GM23338 (cell line): Measurements from ENCODE around the gene UBE3B. TPM values are rescaled to one million over a fixed set of nuclear protein-coding genes. Genes with fewer than 3 reads are reported as not detected.
A peak's percentile ranks its signal among the peaks of the same experiment; 100 is the strongest.

Experiments
- ATAC-seq: fragments of 200-7000 bp; cut with Tn5 transposase; 3 replicates; pipeline ENCODE4 v1.9.1; 2020
- DNase-seq: peaks from one replicate; pipeline ENCODE4 v3.0.0-alpha.2; 2015; ENCODE audit warnings: low spot score
- H2AFZ ChIP-seq: fragments of 200-600 bp; sonication (generic); 2 replicates; pipeline ENCODE4 v1.8.0; 2016; ENCODE audit warnings: antibody characterized with exemption, mild to moderate bottlenecking, moderate library complexity
- H3F3A ChIP-seq: fragments of 200-600 bp; sonication (generic); replicated peaks from 2 replicates; pipeline ENCODE4 v1.8.0; 2017; ENCODE audit warnings: antibody characterized with exemption, mixed run types, low read depth
- H3K27ac ChIP-seq: fragments of 200-600 bp; sonication (generic); 2 replicates; pipeline ENCODE4 v1.6.1; 2016; ENCODE audit warnings: low read depth
- H3K27me3 ChIP-seq: fragments of 200-600 bp; sonication (generic); 2 replicates; pipeline ENCODE4 v1.8.0; 2016; ENCODE audit warnings: mild to moderate bottlenecking, mixed run types, moderate library complexity; ENCODE audit not compliant: insufficient read depth
- H3K36me3 ChIP-seq: fragments of 200-600 bp; sonication (generic); 2 replicates; pipeline ENCODE4 v1.8.0; 2016; ENCODE audit warnings: mild to moderate bottlenecking; ENCODE audit not compliant: insufficient read depth
- H3K4me1 ChIP-seq: fragments of 200-600 bp; sonication (generic); 2 replicates; pipeline ENCODE4 v1.8.0; 2016; ENCODE audit warnings: mild to moderate bottlenecking, moderate library complexity; ENCODE audit not compliant: insufficient read depth
- H3K4me2 ChIP-seq: fragments of 200-600 bp; sonication (generic); 2 replicates; pipeline ENCODE4 v1.7.1; 2017; ENCODE audit warnings: mixed run types
- H3K4me3 ChIP-seq: fragments of 200-600 bp; sonication (generic); 2 replicates; pipeline ENCODE4 v1.6.1; 2016; ENCODE audit warnings: mixed run types
- H3K79me2 ChIP-seq: fragments of 200-600 bp; sonication (generic); replicated peaks from 2 replicates; pipeline ENCODE4 v1.8.0; 2017; ENCODE audit warnings: mild to moderate bottlenecking; ENCODE audit not compliant: insufficient read depth
- H3K9me2 ChIP-seq: fragments of 200-600 bp; sonication (generic); 2 replicates; pipeline ENCODE4 v1.8.0; 2017; ENCODE audit not compliant: insufficient read depth
- H4K20me1 ChIP-seq: fragments of 200-600 bp; sonication (generic); replicated peaks from 2 replicates; pipeline ENCODE4 v1.8.0; 2017; ENCODE audit warnings: mild to moderate bottlenecking; ENCODE audit not compliant: insufficient read depth
- H3K27ac Mint-ChIP-seq: 2 replicates; pipeline ENCODE4 v1.8.0; 2020; ENCODE audit warnings: inconsistent platforms, mild to moderate bottlenecking, moderate library complexity, mixed read lengths
- H3K27me3 Mint-ChIP-seq: 3 replicates; pipeline ENCODE4 v1.8.0; 2022; ENCODE audit warnings: low read depth, mild to moderate bottlenecking, moderate library complexity, mixed read lengths, inconsistent platforms; ENCODE audit not compliant: insufficient read depth, poor library complexity
- H3K36me3 Mint-ChIP-seq: 3 replicates; pipeline ENCODE4 v1.8.0; 2021; ENCODE audit warnings: low read depth, mild to moderate bottlenecking, inconsistent platforms, moderate library complexity, mixed read lengths
- H3K4me1 Mint-ChIP-seq: 3 replicates; pipeline ENCODE4 v1.8.0; 2020; ENCODE audit warnings: mild to moderate bottlenecking, inconsistent platforms, mixed read lengths
- H3K4me3 Mint-ChIP-seq: 3 replicates; pipeline ENCODE4 v1.8.0; 2021; ENCODE audit warnings: moderate library complexity, mild to moderate bottlenecking, inconsistent platforms, mixed read lengths
- H3K9me3 Mint-ChIP-seq: 3 replicates; pipeline ENCODE4 v1.8.0; 2020; ENCODE audit warnings: moderate library complexity, mild to moderate bottlenecking, inconsistent platforms, mixed read lengths
- CREB1 ChIP-seq: fragments of 250-450 bp; sonication (Bioruptor Pico); IDR thresholded peaks from 2 replicates; pipeline ENCODE4 v1.5.0; 2020; ENCODE audit warnings: low read depth, mild to moderate bottlenecking, moderate library complexity
- CTCF ChIP-seq, 2 experiments: fragments of 200-600 bp in 1 of 2; sonication (generic) in 1 of 2; conservative IDR thresholded peaks; 2 replicates each; pipeline versions ENCODE4 v1.5.1 to v1.6.1; 2016 to 2017; ENCODE audit warnings: antibody characterized with exemption in 2 of 2, low read depth in 2 of 2, mild to moderate bottlenecking in 2 of 2, moderate library complexity in 1 of 2
- ETS1 ChIP-seq: IDR thresholded peaks from 2 replicates; pipeline ENCODE4 v1.6.1; 2016; ENCODE audit warnings: antibody characterized with exemption
- EZH2 ChIP-seq: fragments of 200-600 bp; sonication (generic); IDR thresholded peaks from one replicate; pipeline ENCODE4 v1.8.0; 2017; ENCODE audit warnings: antibody characterized with exemption, mild to moderate bottlenecking, low read depth; ENCODE audit not compliant: unreplicated experiment
- EZH2phosphoT487 ChIP-seq: fragments of 200-600 bp; sonication (generic); IDR thresholded peaks from one replicate; pipeline ENCODE4 v1.8.1; 2018; ENCODE audit warnings: antibody characterized with exemption; ENCODE audit not compliant: unreplicated experiment
- JUNB ChIP-seq: IDR thresholded peaks from one replicate; pipeline ENCODE4 v1.6.1; 2016; ENCODE audit warnings: antibody characterized with exemption; ENCODE audit not compliant: unreplicated experiment
- NANOG ChIP-seq: IDR thresholded peaks from 2 replicates; pipeline ENCODE4 v1.6.1; 2016; ENCODE audit warnings: antibody characterized with exemption, borderline replicate concordance
- POLR2AphosphoS5 ChIP-seq: IDR thresholded peaks from 2 replicates; pipeline ENCODE4 v1.6.1; 2016; ENCODE audit warnings: antibody characterized with exemption, low read depth
- STAT1 ChIP-seq: IDR thresholded peaks from one replicate; pipeline ENCODE4 v1.6.1; 2016; ENCODE audit warnings: antibody characterized with exemption; ENCODE audit not compliant: unreplicated experiment
- ZNF114 ChIP-seq: fragments of 250-450 bp; sonication (Bioruptor Pico); IDR thresholded peaks from 2 replicates; pipeline ENCODE4 v1.5.0; 2020; ENCODE audit warnings: mild to moderate bottlenecking, moderate library complexity
- ZNF331 ChIP-seq: fragments of 250-450 bp; sonication (Bioruptor Pico); IDR thresholded peaks from 2 replicates; pipeline ENCODE4 v1.5.0; 2020; ENCODE audit warnings: low read depth, mild to moderate bottlenecking, moderate library complexity
- polyA plus RNA-seq: library from polyadenylated mRNA; unstranded; fragments of >200 nt; fragmentation: Nextera tagmentation; extraction: Ambion mirVana; gene quantifications from 2 replicates; pipeline ENCODE4 v1.2.1, GENCODE V29; 2016
- total RNA-seq: library from RNA; depleted of rRNA; stranded (reverse); fragments of >200 nt; shearing (Covaris generic); gene quantifications from 2 replicates; pipeline ENCODE4 v1.2.3, GENCODE V29; 2014
- TF ChIP-seq, protein P1 (sequence below): fragments of 250-450 bp; sonication (Bioruptor Pico); IDR thresholded peaks from 2 replicates; pipeline ENCODE4 v1.5.0; 2020; ENCODE audit warnings: mild to moderate bottlenecking, moderate library complexity
- TF ChIP-seq, protein P2 (sequence below): IDR thresholded peaks from one replicate; pipeline ENCODE4 v1.6.1; 2018; ENCODE audit warnings: antibody characterized with exemption; ENCODE audit not compliant: unreplicated experiment

UBE3B gene
- total and polyA plus RNA-seq, 2 experiments from 2014 or later: 20.8 TPM

GRCh38 chr12:109521831-109522230, 44.4 kb downstream of the UBE3B start (continued):
- TF ChIP-seq, protein P1, sequence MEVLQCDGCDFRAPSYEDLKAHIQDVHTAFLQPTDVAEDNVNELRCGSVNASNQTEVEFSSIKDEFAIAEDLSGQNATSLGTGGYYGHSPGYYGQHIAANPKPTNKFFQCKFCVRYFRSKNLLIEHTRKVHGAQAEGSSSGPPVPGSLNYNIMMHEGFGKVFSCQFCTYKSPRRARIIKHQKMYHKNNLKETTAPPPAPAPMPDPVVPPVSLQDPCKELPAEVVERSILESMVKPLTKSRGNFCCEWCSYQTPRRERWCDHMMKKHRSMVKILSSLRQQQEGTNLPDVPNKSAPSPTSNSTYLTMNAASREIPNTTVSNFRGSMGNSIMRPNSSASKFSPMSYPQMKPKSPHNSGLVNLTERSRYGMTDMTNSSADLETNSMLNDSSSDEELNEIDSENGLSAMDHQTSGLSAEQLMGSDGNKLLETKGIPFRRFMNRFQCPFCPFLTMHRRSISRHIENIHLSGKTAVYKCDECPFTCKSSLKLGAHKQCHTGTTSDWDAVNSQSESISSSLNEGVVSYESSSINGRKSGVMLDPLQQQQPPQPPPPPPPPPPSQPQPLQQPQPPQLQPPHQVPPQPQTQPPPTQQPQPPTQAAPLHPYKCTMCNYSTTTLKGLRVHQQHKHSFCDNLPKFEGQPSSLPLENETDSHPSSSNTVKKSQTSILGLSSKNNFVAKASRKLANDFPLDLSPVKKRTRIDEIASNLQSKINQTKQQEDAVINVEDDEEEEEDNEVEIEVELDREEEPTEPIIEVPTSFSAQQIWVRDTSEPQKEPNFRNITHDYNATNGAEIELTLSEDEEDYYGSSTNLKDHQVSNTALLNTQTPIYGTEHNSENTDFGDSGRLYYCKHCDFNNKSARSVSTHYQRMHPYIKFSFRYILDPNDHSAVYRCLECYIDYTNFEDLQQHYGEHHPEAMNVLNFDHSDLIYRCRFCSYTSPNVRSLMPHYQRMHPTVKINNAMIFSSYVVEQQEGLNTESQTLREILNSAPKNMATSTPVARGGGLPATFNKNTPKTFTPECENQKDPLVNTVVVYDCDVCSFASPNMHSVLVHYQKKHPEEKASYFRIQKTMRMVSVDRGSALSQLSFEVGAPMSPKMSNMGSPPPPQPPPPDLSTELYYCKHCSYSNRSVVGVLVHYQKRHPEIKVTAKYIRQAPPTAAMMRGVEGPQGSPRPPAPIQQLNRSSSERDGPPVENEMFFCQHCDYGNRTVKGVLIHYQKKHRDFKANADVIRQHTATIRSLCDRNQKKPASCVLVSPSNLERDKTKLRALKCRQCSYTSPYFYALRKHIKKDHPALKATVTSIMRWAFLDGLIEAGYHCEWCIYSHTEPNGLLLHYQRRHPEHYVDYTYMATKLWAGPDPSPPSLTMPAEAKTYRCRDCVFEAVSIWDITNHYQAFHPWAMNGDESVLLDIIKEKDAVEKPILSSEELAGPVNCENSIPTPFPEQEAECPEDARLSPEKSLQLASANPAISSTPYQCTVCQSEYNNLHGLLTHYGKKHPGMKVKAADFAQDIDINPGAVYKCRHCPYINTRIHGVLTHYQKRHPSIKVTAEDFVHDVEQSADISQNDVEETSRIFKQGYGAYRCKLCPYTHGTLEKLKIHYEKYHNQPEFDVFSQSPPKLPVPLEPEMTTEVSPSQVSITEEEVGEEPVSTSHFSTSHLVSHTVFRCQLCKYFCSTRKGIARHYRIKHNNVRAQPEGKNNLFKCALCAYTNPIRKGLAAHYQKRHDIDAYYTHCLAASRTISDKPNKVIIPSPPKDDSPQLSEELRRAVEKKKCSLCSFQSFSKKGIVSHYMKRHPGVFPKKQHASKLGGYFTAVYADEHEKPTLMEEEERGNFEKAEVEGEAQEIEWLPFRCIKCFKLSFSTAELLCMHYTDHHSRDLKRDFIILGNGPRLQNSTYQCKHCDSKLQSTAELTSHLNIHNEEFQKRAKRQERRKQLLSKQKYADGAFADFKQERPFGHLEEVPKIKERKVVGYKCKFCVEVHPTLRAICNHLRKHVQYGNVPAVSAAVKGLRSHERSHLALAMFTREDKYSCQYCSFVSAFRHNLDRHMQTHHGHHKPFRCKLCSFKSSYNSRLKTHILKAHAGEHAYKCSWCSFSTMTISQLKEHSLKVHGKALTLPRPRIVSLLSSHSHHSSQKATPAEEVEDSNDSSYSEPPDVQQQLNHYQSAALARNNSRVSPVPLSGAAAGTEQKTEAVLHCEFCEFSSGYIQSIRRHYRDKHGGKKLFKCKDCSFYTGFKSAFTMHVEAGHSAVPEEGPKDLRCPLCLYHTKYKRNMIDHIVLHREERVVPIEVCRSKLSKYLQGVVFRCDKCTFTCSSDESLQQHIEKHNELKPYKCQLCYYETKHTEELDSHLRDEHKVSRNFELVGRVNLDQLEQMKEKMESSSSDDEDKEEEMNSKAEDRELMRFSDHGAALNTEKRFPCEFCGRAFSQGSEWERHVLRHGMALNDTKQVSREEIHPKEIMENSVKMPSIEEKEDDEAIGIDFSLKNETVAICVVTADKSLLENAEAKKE: no peak
- TF ChIP-seq POLR2AphosphoS5: no peak

- no peak for DNase-seq
- H3K4me2 ChIP-seq: no peak overlapping the region
- no peak overlapping the region for H3K27ac ChIP-seq
- no peaks in the 10 kb centered on the region for H3F3A ChIP-seq
- no peaks in the 10 kb centered on the region for H3K4me1 ChIP-seq
- Mint-ChIP-seq H3K27ac (peak overlapping the region; percentile 8; the same call in 1 of the 2 replicates), H3K9me3 (no peaks in the 10 kb centered on the region), H3K4me1 (peaks cover 5% of the 10 kb centered on the region), H3K4me3 (no peak overlapping the region), H3K36me3 (peaks cover 29% of the 10 kb centered on the region), H3K27me3 (peaks cover 7% of the 10 kb centered on the region)
- H4K20me1 ChIP-seq: no peaks in the 10 kb centered on the region; the same call in 1 of the 2 replicates
- no peaks in the 10 kb centered on the region for H3K79me2 ChIP-seq
- no peak for ATAC-seq
- H3K27me3 ChIP-seq: no peaks in the 10 kb centered on the region
- no peaks in the 10 kb centered on the region for H3K36me3 ChIP-seq
- no peak overlapping the region for H2AFZ ChIP-seq
- H3K9me2 ChIP-seq: no peaks in the 10 kb centered on the region
- no peak overlapping the region for H3K4me3 ChIP-seq
- TF ChIP-seq STAT1: no peak
- no peak for TF ChIP-seq POLR2AphosphoS5
- TF ChIP-seq EZH2: no peak
- TF ChIP-seq, protein P2, sequence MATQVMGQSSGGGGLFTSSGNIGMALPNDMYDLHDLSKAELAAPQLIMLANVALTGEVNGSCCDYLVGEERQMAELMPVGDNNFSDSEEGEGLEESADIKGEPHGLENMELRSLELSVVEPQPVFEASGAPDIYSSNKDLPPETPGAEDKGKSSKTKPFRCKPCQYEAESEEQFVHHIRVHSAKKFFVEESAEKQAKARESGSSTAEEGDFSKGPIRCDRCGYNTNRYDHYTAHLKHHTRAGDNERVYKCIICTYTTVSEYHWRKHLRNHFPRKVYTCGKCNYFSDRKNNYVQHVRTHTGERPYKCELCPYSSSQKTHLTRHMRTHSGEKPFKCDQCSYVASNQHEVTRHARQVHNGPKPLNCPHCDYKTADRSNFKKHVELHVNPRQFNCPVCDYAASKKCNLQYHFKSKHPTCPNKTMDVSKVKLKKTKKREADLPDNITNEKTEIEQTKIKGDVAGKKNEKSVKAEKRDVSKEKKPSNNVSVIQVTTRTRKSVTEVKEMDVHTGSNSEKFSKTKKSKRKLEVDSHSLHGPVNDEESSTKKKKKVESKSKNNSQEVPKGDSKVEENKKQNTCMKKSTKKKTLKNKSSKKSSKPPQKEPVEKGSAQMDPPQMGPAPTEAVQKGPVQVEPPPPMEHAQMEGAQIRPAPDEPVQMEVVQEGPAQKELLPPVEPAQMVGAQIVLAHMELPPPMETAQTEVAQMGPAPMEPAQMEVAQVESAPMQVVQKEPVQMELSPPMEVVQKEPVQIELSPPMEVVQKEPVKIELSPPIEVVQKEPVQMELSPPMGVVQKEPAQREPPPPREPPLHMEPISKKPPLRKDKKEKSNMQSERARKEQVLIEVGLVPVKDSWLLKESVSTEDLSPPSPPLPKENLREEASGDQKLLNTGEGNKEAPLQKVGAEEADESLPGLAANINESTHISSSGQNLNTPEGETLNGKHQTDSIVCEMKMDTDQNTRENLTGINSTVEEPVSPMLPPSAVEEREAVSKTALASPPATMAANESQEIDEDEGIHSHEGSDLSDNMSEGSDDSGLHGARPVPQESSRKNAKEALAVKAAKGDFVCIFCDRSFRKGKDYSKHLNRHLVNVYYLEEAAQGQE: no peak
- no peak for TF ChIP-seq ZNF331 (CRISPR knock-in tag)
- TF ChIP-seq NANOG: no peak
- TF ChIP-seq ETS1: no peak
- no peak for TF ChIP-seq CTCF (conservative IDR thresholded peaks at IDR 0.05; ENCODE audit: low read depth in 2 of 2)
- TF ChIP-seq ZNF114: no peak
- no peak for TF ChIP-seq CREB1
- TF ChIP-seq EZH2phosphoT487: no peak
- no peak for TF ChIP-seq JUNB
Measured at GRCh38 chr12:109523071-109523470, 45.6 kb downstream of the UBE3B start.
